GM19455 (cell line): ENCODE data around the gene DSCAM.

Source experiments
- ATAC-seq: cut with Tn5 transposase; IDR thresholded peaks from one replicate; pipeline ENCODE4 v1.9.1; 2021; ENCODE audit not compliant: unreplicated experiment

The DSCAM gene

DNA sequence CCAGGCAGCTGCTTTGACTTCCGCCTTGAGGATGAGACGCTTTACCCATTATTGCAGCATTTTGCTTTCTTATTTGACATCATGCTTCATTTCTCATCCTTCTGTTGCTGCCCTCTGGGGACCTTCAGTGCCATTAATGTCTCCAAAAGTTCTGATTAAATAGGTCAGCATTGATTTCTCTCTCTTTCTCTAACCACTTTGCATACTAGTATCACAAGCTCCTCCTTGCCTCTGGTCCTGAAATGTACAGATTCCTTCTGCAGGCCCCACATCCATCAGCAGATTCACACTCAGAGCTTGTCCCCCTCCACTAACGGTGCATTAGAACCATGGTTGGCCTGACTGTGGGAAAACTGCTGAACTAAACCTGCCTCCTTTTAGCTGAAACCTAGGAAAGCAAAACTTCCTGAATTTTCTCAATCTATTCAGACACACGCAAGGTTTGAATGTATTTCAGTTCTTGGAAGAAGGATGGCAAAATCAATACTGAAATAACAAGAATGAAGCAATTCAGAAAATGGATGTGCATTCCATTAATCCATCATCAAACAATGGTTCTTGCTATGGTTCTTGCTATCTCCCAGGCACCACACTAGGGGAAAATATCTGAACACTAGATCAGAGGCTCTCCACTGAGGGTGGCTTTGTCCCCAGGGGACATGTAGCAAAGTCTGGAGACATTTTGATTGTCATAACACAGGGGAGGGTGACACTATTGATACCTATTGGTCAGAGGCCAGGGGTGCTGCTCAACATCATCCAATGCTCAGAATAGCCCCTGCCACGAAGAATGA, 825.2 kb downstream of the DSCAM start:
- no peak for ATAC-seq

DNA sequence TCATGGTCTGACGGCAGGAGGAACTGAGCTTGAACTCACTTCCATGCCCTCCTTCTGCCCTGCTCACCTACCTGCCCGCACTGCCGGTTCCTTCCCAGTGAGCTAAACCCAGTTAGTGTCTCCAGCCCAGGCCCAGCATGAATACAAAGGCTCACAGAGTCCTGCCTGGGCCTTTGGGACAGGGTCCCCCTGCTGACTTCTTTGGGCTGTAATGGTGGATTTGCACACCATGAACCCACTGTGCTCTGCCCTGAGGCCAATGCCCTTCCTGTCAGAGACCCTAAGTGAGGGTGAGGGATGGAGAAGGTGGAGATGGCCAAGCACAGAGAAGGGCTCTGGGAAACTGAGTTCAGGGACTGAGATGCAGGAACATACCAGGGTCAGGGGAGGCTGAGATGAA, 826.3 kb downstream of the DSCAM start:
- no peak for ATAC-seq

- ATAC-seq = no peak
Measured at GRCh38 chr21:40018871-40019475, 828.0 kb downstream of the DSCAM start.

DNA sequence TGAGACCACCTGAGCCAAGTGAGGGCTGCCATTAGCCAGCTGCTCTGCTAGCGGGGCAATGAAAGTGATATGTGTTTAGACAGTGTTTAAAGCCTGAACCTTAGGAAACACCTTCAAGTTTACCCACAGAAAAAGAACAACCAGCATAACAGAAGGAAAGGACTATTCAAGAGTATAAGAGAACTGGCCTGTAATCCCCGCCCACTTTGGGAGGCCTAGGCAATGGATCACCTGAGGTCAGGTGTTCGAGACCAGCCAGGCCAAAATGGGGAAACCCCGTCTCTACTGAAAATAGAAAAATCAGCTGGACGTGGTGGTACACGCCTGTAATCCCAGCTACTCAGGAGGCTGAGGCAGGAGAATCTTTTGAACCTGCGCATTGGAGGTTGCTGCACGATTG, 830.3 kb downstream of the DSCAM start:
- ATAC-seq = no peak

DNA sequence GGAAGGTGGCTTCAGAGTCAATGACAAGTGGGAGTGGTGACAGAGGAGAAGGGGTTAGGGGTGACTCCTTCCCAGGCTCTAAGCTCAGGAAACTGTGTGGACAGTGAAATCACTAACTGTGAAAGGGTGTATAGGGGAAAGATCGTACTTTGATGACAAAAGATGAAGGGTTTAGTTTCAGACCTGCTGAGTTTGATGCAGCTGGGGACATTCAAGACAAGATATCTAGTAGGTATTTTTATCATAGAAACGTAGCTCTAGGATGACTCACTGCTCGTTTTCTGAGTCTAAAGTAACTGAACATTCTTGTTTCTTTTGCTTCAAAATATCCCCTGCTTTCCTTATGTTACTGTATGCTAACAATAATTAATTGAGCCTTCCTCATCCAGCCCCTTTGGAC, 830.7 kb downstream of the DSCAM start:
- no peak for ATAC-seq

DNA sequence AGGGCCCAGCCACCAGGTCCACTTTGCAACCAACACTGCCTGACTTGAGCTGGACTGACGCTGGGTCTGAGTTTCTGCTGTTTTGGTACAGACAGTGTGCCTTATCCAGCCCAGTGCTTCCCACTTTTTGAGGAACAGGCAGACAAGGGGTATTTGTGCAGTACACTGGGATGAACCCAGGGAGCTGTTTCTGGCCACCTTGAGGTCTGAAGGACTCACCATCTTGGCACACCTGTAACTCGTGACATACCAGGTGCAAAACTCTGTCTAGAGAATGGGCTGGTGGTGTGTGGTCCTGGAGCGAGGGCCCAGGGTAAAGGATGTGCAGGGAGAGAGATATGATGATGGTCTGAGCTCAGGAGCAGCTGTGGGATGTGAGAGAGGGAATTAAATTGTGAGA, 831.1 kb downstream of the DSCAM start:
- ATAC-seq = no peak

GRCh38 chr21:40014394-40014793, 832.6 kb downstream of the DSCAM start:
- ATAC-seq = no peak

DNA sequence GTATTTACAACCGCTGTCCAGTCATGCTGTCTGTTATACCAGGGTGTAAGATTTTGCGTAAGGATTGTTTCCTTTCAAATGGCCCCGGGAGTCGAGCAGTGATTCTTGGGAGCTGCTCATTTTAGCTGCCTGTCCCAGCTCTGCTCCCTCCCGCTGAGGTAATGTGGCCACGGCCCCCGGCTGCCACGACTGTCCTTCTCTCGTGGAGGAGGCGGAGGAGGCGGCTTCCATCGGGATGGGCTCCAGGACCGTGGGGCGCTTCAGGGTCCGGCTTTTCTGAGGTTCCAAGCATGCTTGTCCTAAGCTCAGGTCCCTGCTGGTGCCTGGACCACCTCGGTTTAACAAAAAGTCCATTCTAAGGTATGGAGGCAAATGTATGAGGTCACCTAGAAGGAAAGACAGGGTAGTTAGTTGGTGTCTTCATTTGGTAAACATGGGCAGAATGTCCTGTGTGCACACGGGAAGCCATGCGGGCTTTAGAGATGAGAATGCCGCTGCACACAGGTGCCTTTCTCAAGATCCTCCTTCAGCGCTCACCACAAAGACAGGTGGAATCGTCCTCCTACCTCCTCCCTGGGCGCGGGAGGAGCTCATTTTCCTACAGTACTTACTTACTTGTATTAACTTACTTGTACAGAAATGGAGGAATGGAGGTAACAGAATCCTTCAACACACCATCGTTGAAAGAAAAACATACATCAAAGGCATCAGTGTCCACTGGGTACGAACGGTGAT, 833.8 kb downstream of the DSCAM start:
- no peak for ATAC-seq

DNA sequence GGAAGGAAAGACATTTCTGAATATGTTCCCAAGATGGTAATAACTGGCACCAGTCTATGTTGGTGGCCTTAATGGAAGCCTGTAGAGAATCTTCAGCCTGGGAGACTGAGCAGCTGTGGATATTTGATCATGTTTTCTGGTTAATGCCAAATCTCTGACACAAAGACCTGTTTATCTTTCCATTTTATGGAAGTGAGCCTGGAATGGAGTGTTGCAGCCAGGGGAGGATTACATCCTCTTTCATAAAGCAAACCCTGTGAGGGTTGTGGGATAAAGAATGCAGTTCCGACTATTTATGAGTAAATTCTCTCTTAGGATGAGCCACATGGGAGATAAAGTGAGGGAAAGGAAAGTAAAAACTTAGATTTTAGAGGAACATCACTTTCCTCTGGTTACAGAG, 835.6 kb downstream of the DSCAM start:
- no peak for ATAC-seq

GRCh38 chr21:40002978-40003377, 844.0 kb downstream of the DSCAM start:
- ATAC-seq = no peak

- no peak for ATAC-seq
Measured at GRCh38 chr21:39984286-39984991, 862.5 kb downstream of the DSCAM start.

- ATAC-seq = no peak
Measured at GRCh38 chr21:39980241-39980820, 866.6 kb downstream of the DSCAM start.

DNA sequence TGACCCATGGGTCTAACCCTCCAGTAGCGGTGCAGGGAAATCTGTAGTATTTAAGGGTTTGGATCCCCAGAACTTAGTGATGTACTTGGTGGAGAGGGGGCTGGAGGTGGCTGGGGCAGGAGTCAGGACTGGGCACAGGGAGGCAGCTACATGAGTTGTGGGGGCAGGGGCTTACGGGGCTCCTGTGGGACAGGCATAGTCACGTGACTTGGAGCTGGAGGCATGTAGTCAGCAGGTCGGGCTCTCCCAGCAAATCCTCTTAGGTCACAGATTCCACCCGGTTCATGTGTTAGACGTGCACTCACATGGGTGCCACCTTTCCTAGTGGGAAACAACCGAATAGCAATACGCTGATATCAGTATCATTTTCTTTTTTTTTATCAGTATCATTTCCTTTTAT, 867.6 kb downstream of the DSCAM start:
- ATAC-seq = no peak

- no peak for ATAC-seq
Measured at GRCh38 chr21:39976800-39977199, 870.2 kb downstream of the DSCAM start.

GRCh38 chr21:39972976-39973770, 873.8 kb downstream of the DSCAM start:
- no peak for ATAC-seq

DNA sequence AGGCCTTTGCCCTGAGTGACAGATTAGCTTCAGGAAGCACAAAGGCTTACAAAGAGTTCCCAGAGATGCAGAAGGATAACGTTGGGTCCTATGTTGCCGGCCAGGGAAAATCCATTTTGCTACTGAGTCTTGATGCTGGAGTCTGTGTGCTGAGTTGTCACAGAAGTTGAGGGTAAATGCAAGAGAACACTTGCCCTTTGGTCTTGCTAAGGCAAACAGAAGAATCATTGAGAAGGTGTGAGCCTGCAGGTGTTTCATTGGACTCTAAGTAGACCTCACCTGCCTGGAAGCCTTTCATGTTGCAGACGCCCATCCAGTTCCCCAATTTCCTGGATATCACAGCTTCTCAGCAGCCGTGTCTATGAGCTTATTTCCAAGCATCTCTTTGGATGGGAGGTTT, 874.5 kb downstream of the DSCAM start:
- no peak for ATAC-seq

- no peak for ATAC-seq
Measured at GRCh38 chr21:39971956-39972355, 875.0 kb downstream of the DSCAM start.

- no peak for ATAC-seq
Measured at GRCh38 chr21:39969691-39970364, 877.1 kb downstream of the DSCAM start.

GRCh38 chr21:39968010-39968409, 878.9 kb downstream of the DSCAM start:
- no peak for ATAC-seq

GRCh38 chr21:39966786-39967185, 880.2 kb downstream of the DSCAM start:
- ATAC-seq = no peak
